GM12891 (cell line): ENCODE results near the gene RPGRIP1L.

Source experiments
- PAX5 ChIP-seq: IDR thresholded peaks from 2 replicates; pipeline ENCODE4 v1.6.1; 2011; ENCODE audit warnings: low read length, moderate library complexity, mild to moderate bottlenecking; ENCODE audit not compliant: insufficient read depth, severe bottlenecking
- POLR2A ChIP-seq: IDR thresholded peaks from 2 replicates; pipeline ENCODE4 v1.6.1; 2011; ENCODE audit warnings: low read depth, low read length, control low read depth
- POLR2AphosphoS5 ChIP-seq: IDR thresholded peaks from 2 replicates; pipeline ENCODE4 v1.6.1; 2011; ENCODE audit warnings: low read depth, low read length, control low read depth
- SPI1 ChIP-seq: IDR thresholded peaks from 2 replicates; pipeline ENCODE4 v1.6.1; 2011; ENCODE audit warnings: low read depth, low read length, control low read depth
- TAF1 ChIP-seq: IDR thresholded peaks from 2 replicates; pipeline ENCODE4 v1.6.1; 2011; ENCODE audit warnings: low read depth, low read length, control low read depth

DNA sequence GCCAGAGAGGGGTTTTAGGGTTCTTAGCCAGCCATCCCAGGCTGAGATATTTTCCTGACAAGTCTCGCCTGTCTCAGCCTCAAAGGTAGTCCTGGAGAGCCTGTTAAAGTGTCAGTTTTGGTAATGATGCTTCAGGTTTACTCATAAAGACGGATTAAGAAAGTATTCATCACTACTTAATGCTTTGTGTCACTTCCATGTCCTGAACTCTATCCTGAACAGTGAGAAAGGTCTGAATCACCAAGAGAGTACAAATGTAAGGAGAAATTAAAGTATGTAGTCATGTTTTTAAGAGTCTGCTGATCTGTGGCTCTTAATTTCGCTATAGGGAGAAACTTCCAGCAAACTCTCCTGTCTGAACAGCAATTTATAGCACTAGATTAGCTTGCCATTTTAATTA lies 14.0 kb downstream of the RPGRIP1L start:
- no peak for TF ChIP-seq POLR2A
- no peak for TF ChIP-seq SPI1
- no peak for TF ChIP-seq POLR2AphosphoS5
- no peak for TF ChIP-seq TAF1
- TF ChIP-seq PAX5: no peak
